PC-3 (cell line): ENCODE measurements around the gene LRRC57. TPM values are rescaled to one million over a fixed set of nuclear protein-coding genes. Genes with fewer than 3 reads are reported as not detected.

ENCODE experiments used
- ATAC-seq: fragments of 200-7000 bp; cut with Tn5 transposase; 2 replicates; pipeline ENCODE4 v1.9.1; 2020; ENCODE audit warnings: mild to moderate bottlenecking, moderate library complexity
- BruUV-seq: library from RNA; stranded (reverse); fragments of 400-500 nt; replicated peaks from 2 replicates; lab custom pipeline; 2021; lab: Mats Ljungman, UMichigan
- CTCF ChIA-PET: fragments of 300-600 bp; sonication (Branson Sonifier 250); formaldehyde crosslinking; loops from one replicate; lab custom pipeline; 2022; ENCODE audit warnings: antibody characterized with exemption; lab: Charles Lee
- POLR2A ChIA-PET: fragments of 300-600 bp; sonication (Branson Sonifier 250); formaldehyde crosslinking; loops from one replicate; lab custom pipeline; 2022; ENCODE audit warnings: antibody characterized with exemption; ENCODE audit not compliant: unreplicated experiment; lab: Charles Lee
- DNase-seq: peaks from one replicate; pipeline ENCODE4 v3.0.0-alpha.2; 2015
- H2AFZ ChIP-seq: fragments of 300-600 bp; sonication (generic); 2 replicates; pipeline ENCODE4 v1.6.0; 2016; ENCODE audit warnings: antibody characterized with exemption, low read length
- H3F3A ChIP-seq: fragments of 300-600 bp; sonication (generic); one replicate; pipeline ENCODE4 v1.6.0; 2017; ENCODE audit warnings: antibody characterized with exemption, low read length, control low read depth, mild to moderate bottlenecking; ENCODE audit not compliant: unreplicated experiment
- H3K27ac ChIP-seq: fragments of 300-600 bp; sonication (generic); 2 replicates; pipeline ENCODE4 v1.5.1; 2016; ENCODE audit warnings: mild to moderate bottlenecking, low read length
- H3K27me3 ChIP-seq: fragments of 300-600 bp; sonication (generic); 2 replicates; pipeline ENCODE4 v1.6.1; 2016; ENCODE audit warnings: low read length, mixed read lengths
- H3K36me3 ChIP-seq: fragments of 300-600 bp; sonication (generic); 2 replicates; pipeline ENCODE4 v1.6.1; 2016; ENCODE audit warnings: low read depth, mixed run types, low read length, mixed read lengths
- H3K4me1 ChIP-seq: fragments of 300-600 bp; sonication (generic); 2 replicates; pipeline ENCODE4 v1.5.1; 2016; ENCODE audit warnings: low read length; ENCODE audit not compliant: insufficient read depth
- H3K4me2 ChIP-seq: fragments of 300-600 bp; sonication (generic); 2 replicates; pipeline ENCODE4 v1.6.0; 2016; ENCODE audit warnings: low read length
- H3K4me3 ChIP-seq: fragments of 300-600 bp; sonication (generic); 2 replicates; pipeline ENCODE4 v1.5.1; 2016; ENCODE audit warnings: mild to moderate bottlenecking, low read length, mixed read lengths
- H3K79me2 ChIP-seq: fragments of 300-600 bp; sonication (generic); 2 replicates; pipeline ENCODE4 v1.6.1; 2017; ENCODE audit warnings: low read length, mixed read lengths
- H3K9ac ChIP-seq: fragments of 300-600 bp; sonication (generic); 2 replicates; pipeline ENCODE4 v1.6.0; 2016; ENCODE audit warnings: mild to moderate bottlenecking, low read length
- H3K9me2 ChIP-seq: fragments of 300-600 bp; sonication (generic); replicated peaks from 2 replicates; pipeline ENCODE4 v1.6.1; 2016; ENCODE audit warnings: mixed run types, low read length, mixed read lengths
- H3K9me3 ChIP-seq: fragments of 300-600 bp; sonication (generic); 2 replicates; pipeline ENCODE4 v1.6.1; 2016; ENCODE audit warnings: low read length, mixed read lengths
- H4K20me1 ChIP-seq: fragments of 300-600 bp; sonication (generic); 2 replicates; pipeline ENCODE4 v1.6.1; 2016; ENCODE audit warnings: low read length, mixed read lengths
- EZH2 ChIP-seq: fragments of 300-600 bp; sonication (generic); IDR thresholded peaks from one replicate; pipeline ENCODE4 v1.6.1; 2017; ENCODE audit warnings: antibody characterized with exemption, mild to moderate bottlenecking, low read length; ENCODE audit not compliant: unreplicated experiment
- EZH2phosphoT487 ChIP-seq: fragments of 300-600 bp; sonication (generic); IDR thresholded peaks from 2 replicates; pipeline ENCODE4 v1.6.1; 2018; ENCODE audit warnings: mild to moderate bottlenecking, antibody characterized with exemption, low read length, borderline replicate concordance
- intact Hi-C: fragments of 100-400 bp; cut with micrococcal nuclease; formaldehyde crosslinking; loops from 2 replicates; pipeline ENCODE4 v1.9.0; 2023
- total RNA-seq: library from RNA; depleted of rRNA; stranded (reverse); fragments of >200 nt; gene quantifications from 2 replicates; pipeline ENCODE4 v1.2.3, GENCODE V29; 2014
- TF ChIP-seq, protein P1 (sequence below): fragments of 300-600 bp; sonication (generic); conservative IDR thresholded peaks from 2 replicates; pipeline ENCODE4 v1.5.1; 2017; ENCODE audit warnings: antibody characterized with exemption, low read depth, mild to moderate bottlenecking, low read length

LRRC57 gene
- total RNA-seq, 1 experiment from 2014 or later = 9.1 TPM

- no peak for TF ChIP-seq EZH2
- TF ChIP-seq, protein P1, sequence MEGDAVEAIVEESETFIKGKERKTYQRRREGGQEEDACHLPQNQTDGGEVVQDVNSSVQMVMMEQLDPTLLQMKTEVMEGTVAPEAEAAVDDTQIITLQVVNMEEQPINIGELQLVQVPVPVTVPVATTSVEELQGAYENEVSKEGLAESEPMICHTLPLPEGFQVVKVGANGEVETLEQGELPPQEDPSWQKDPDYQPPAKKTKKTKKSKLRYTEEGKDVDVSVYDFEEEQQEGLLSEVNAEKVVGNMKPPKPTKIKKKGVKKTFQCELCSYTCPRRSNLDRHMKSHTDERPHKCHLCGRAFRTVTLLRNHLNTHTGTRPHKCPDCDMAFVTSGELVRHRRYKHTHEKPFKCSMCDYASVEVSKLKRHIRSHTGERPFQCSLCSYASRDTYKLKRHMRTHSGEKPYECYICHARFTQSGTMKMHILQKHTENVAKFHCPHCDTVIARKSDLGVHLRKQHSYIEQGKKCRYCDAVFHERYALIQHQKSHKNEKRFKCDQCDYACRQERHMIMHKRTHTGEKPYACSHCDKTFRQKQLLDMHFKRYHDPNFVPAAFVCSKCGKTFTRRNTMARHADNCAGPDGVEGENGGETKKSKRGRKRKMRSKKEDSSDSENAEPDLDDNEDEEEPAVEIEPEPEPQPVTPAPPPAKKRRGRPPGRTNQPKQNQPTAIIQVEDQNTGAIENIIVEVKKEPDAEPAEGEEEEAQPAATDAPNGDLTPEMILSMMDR = no peak
- no peak for TF ChIP-seq EZH2phosphoT487
- ATAC-seq = no peak
- Histone ChIP-seq H3K4me3 (no peak overlapping the region), H3K9me3 (no peaks in the 10 kb centered on the region), H4K20me1 (no peaks in the 10 kb centered on the region), H2AFZ (no peak overlapping the region), H3K79me2 (no peaks in the 10 kb centered on the region), H3K4me2 (no peak overlapping the region), H3K9ac (no peak overlapping the region), H3K27me3 (no peaks in the 10 kb centered on the region), H3K9me2 (no peaks in the 10 kb centered on the region), H3K36me3 (no peaks in the 10 kb centered on the region), H3K27ac (no peak overlapping the region), H3K4me1 (peaks cover 9% of the 10 kb centered on the region), H3F3A (no peaks in the 10 kb centered on the region)
- POLR2A ChIA-PET = interaction anchor here (0.7 kb wide), 1 partner anchor 9 kb away, joined by 6 read pairs; no protein-coding TSS in a partner anchor
- DNase-seq = no peak
- CTCF ChIA-PET = no interaction called here
- BruUV-seq = no TSS peak
- intact Hi-C loops = no loop called here
Measured at GRCh38 chr15:42508263-42508690, 40.3 kb downstream of the LRRC57 start.

- peak; percentile 67 for ATAC-seq
- H3K79me2 ChIP-seq = peaks cover 6% of the 10 kb centered on the region
Measured at GRCh38 chr15:42507514-42507913, 41.1 kb downstream of the LRRC57 start.

GRCh38 chr15:42504631-42505030 is 44.0 kb downstream of the LRRC57 start:
- Histone ChIP-seq H3K79me2 (peaks cover 28% of the 10 kb centered on the region), H4K20me1 (no peaks in the 10 kb centered on the region), H3K9me3 (no peaks in the 10 kb centered on the region), H3K27ac (no peak overlapping the region), H3K36me3 (no peaks in the 10 kb centered on the region), H3K4me1 (peaks cover 14% of the 10 kb centered on the region), H2AFZ (no peak overlapping the region), H3K9ac (no peak overlapping the region), H3K4me3 (no peak overlapping the region), H3F3A (peaks cover 5% of the 10 kb centered on the region), H3K27me3 (no peaks in the 10 kb centered on the region), H3K4me2 (no peak overlapping the region), H3K9me2 (no peaks in the 10 kb centered on the region)
- DNase-seq (no peak), ATAC-seq (no peak)
- TF ChIP-seq EZH2 (no peak), EZH2phosphoT487 (no peak)
- TF ChIP-seq, protein P1 = no peak
- intact Hi-C loops = no loop called here
- POLR2A ChIA-PET = interaction anchor here (0.6 to 0.7 kb wide), 2 partner anchors 9 to 595 kb away, joined by 3 to 4 read pairs; no protein-coding TSS in a partner anchor
- no TSS peak for BruUV-seq
- CTCF ChIA-PET = no interaction called here

More at GRCh38 chr15:42507514-42507913, 41.1 kb downstream of the LRRC57 start:
- H3K27ac ChIP-seq = no peak overlapping the region
- no peaks in the 10 kb centered on the region for H3F3A ChIP-seq
- TF ChIP-seq EZH2 (no peak), EZH2phosphoT487 (no peak)
- TF ChIP-seq, protein P1 = no peak
- ChIA-PET POLR2A (no interaction called here), CTCF (no interaction called here)
- no peak overlapping the region for H3K4me3 ChIP-seq
- peaks cover 9% of the 10 kb centered on the region for H3K4me1 ChIP-seq
- H3K9me3 ChIP-seq = no peaks in the 10 kb centered on the region
- H3K9ac ChIP-seq = no peak overlapping the region
- peak overlapping the region; percentile 14; the same call in 1 of the 2 replicates for H3K4me2 ChIP-seq
- intact Hi-C loops = no loop called here
- DNase-seq = peak; percentile 31
- H2AFZ ChIP-seq = no peak overlapping the region
- H3K36me3 ChIP-seq = no peaks in the 10 kb centered on the region
- no peaks in the 10 kb centered on the region for H3K9me2 ChIP-seq
- no peaks in the 10 kb centered on the region for H3K27me3 ChIP-seq
- no TSS peak for BruUV-seq
- H4K20me1 ChIP-seq = no peaks in the 10 kb centered on the region
